Fibroblast of villous mesenchyme (primary cell): ENCODE measurements around the gene IL1RAPL2. TPM values are rescaled to one million over a fixed set of nuclear protein-coding genes. Genes with fewer than 3 reads are reported as not detected.
"Not testable (repeated sequence)": the region's sequence is repeated elsewhere in the genome, so short reads cannot be mapped to it uniquely, and the experiment has no call there.

Source experiments
- DNase-seq: peaks from one replicate; pipeline ENCODE4 v3.0.0-alpha.2; 2010; ENCODE audit warnings: low read depth
- H3K4me3 ChIP-seq: 2 replicates; pipeline ENCODE4 v1.5.1; 2011; ENCODE audit warnings: low read depth, mild to moderate bottlenecking, low read length
- CTCF ChIP-seq: IDR thresholded peaks from 2 replicates; pipeline ENCODE4 v1.5.1; 2012; ENCODE audit warnings: low read depth, mild to moderate bottlenecking, low read length; ENCODE audit not compliant: insufficient read depth
- total RNA-seq: library from RNA; depleted of rRNA; stranded (reverse); fragments of >200 nt; gene quantifications from 2 replicates; pipeline ENCODE4 v1.2.3, GENCODE V29; 2012

The IL1RAPL2 gene
- total RNA-seq, 1 donor, result 0.43 TPM

- H3K4me3 ChIP-seq, result no peak overlapping the region
- DNase-seq, result no peak
- no peak for TF ChIP-seq CTCF
These were observed 1189.1 kb downstream of the IL1RAPL2 start for GRCh38 chrX:105755109-105755508.

GRCh38 chrX:105758754-105759153 lies 1192.8 kb downstream of the IL1RAPL2 start:
- peak; percentile 2 for DNase-seq
- no peak overlapping the region for H3K4me3 ChIP-seq
- TF ChIP-seq CTCF, result no peak

- no peak overlapping the region for H3K4me3 ChIP-seq
- no peak for DNase-seq
- no peak for TF ChIP-seq CTCF
These were observed 1193.6 kb downstream of the IL1RAPL2 start for GRCh38 chrX:105759598-105759997.

- H3K4me3 ChIP-seq, result no peak overlapping the region
- no peak for DNase-seq
- no peak for TF ChIP-seq CTCF
These were observed 1199.7 kb downstream of the IL1RAPL2 start for GRCh38 chrX:105765691-105766090.

- DNase-seq, result no peak
- H3K4me3 ChIP-seq, result no peak overlapping the region
- no peak for TF ChIP-seq CTCF
These were observed 1207.8 kb downstream of the IL1RAPL2 start for GRCh38 chrX:105773801-105774200.

- no peak overlapping the region for H3K4me3 ChIP-seq
- no peak for DNase-seq
- TF ChIP-seq CTCF, result no peak
These were observed 1209.7 kb downstream of the IL1RAPL2 start for GRCh38 chrX:105775679-105776078.

GRCh38 chrX:105781804-105782203 lies 1215.8 kb downstream of the IL1RAPL2 start:
- DNase-seq, result no peak
- TF ChIP-seq CTCF, result no peak
- H3K4me3 ChIP-seq, result no peak overlapping the region

- not testable (repeated sequence) for H3K4me3 ChIP-seq
These were observed 1230.9 kb downstream of the IL1RAPL2 start for GRCh38 chrX:105796877-105797276.

More at GRCh38 chrX:105796877-105797276, 1230.9 kb downstream of the IL1RAPL2 start:
- DNase-seq, result not testable (repeated sequence)
